K562 (cell line): Measurements from ENCODE around the gene ZBTB38. TPM values are rescaled to one million over a fixed set of nuclear protein-coding genes. Genes with fewer than 3 reads are reported as not detected.

ENCODE experiments used
- ATAC-seq: fragments of 200-7000 bp; cut with Tn5 transposase; 3 replicates; pipeline ENCODE4 v1.9.1; 2020; ENCODE audit warnings: moderate library complexity
- BruUV-seq: library from RNA; stranded (reverse); fragments of 400-500 nt; replicated peaks from 2 replicates; lab custom pipeline; 2021; lab: Mats Ljungman, UMichigan
- CTCF ChIA-PET: fragments of 300-600 bp; formaldehyde crosslinking; extraction: SDS; loops from one replicate; lab custom pipeline; 2021; ENCODE audit warnings: low intra/inter-chr PET ratio; lab: Yijun Ruan, JAX
- POLR2A ChIA-PET: fragments of 300-600, 350-650 bp; sonication (Branson Sonifier 250); formaldehyde crosslinking; extraction: SDS; loops from one replicate; lab custom pipeline; 2021; ENCODE audit warnings: antibody characterized with exemption, inconsistent platforms; lab: Yijun Ruan, JAX
- DNase-seq, 4 experiments: peaks; one replicate each; pipeline versions ENCODE4 v3.0.0 to v3.0.0-alpha.2; 2011 to 2018; ENCODE audit warnings: low spot score in 3 of 4, mixed read lengths in 3 of 4; ENCODE audit errors: extremely low read depth in 1 of 4
- FAIRE-seq: peaks from 2 replicates; lab custom pipeline; 2011; peaks lifted over from hg19 to GRCh38; lab: Jason Lieb, UNC
- H2AFZ ChIP-seq: 2 replicates; pipeline ENCODE4 v1.6.0; 2011; ENCODE audit warnings: low read depth, low read length, control low read depth, inconsistent platforms
- H3K27ac ChIP-seq: fragments of 200-600 bp; 3 replicates; pipeline ENCODE4 v1.8.0; 2011; ENCODE audit warnings: low read depth, mild to moderate bottlenecking, control low read depth, inconsistent platforms, low read length, moderate library complexity, mixed read lengths; ENCODE audit errors: extremely low read depth
- H3K27me3 ChIP-seq, 2 experiments: fragments of 300-600 bp in 1 of 2; 2 replicates in 1 of 2; 3 replicates in 1 of 2; pipeline versions ENCODE4 v1.6.0 to v1.8.0; 2011; ENCODE audit warnings: inconsistent platforms in 2 of 2, low read length in 2 of 2, mild to moderate bottlenecking in 1 of 2, mixed read lengths in 1 of 2, moderate library complexity in 1 of 2; ENCODE audit not compliant: control insufficient read depth in 2 of 2, insufficient read depth in 2 of 2
- H3K36me3 ChIP-seq: fragments of 300-600 bp; 3 replicates; pipeline ENCODE4 v1.8.0; 2011; ENCODE audit warnings: mild to moderate bottlenecking, low read length, inconsistent platforms; ENCODE audit not compliant: control insufficient read depth, insufficient read depth
- H3K4me1 ChIP-seq, 2 experiments: fragments of 200-600 bp in 1 of 2; replicated peaks in 1 of 2; 2 replicates in 1 of 2; 3 replicates in 1 of 2; pipeline versions ENCODE4 v1.5.1 to v1.8.0; 2011; ENCODE audit warnings: inconsistent platforms in 2 of 2, low read length in 2 of 2, mild to moderate bottlenecking in 1 of 2, mixed read lengths in 1 of 2, moderate library complexity in 1 of 2; ENCODE audit not compliant: control insufficient read depth in 2 of 2, insufficient read depth in 2 of 2
- H3K4me2 ChIP-seq: 2 replicates; pipeline ENCODE4 v1.6.1; 2011; ENCODE audit warnings: low read length, control low read depth, inconsistent platforms, mixed read lengths; ENCODE audit not compliant: insufficient read depth
- H3K4me3 ChIP-seq: fragments of 200-600 bp; sonication (generic), shearing (Covaris generic); 2 replicates; pipeline ENCODE4 v1.5.1; 2016; ENCODE audit warnings: control low read depth, inconsistent platforms
- H3K79me2 ChIP-seq: fragments of 200-600 bp; 3 replicates; pipeline ENCODE4 v1.8.0; 2011; ENCODE audit warnings: low read length, inconsistent platforms; ENCODE audit not compliant: control insufficient read depth, insufficient read depth
- H3K9ac ChIP-seq, 2 experiments: 2 replicates each; pipeline versions ENCODE4 v1.6.0 to v1.6.1; 2011; ENCODE audit warnings: low read depth in 2 of 2, low read length in 2 of 2, control low read depth in 1 of 2, inconsistent platforms in 1 of 2, mild to moderate bottlenecking in 1 of 2, mixed read lengths in 1 of 2; ENCODE audit not compliant: insufficient read depth in 1 of 2
- H3K9me1 ChIP-seq: one replicate; pipeline ENCODE4 v1.6.0; 2011; ENCODE audit warnings: inconsistent platforms, mild to moderate bottlenecking, low read length, moderate library complexity; ENCODE audit not compliant: control insufficient read depth, insufficient read depth
- H3K9me3 ChIP-seq: replicated peaks from 2 replicates; pipeline ENCODE4 v1.5.1; 2011; ENCODE audit warnings: low read depth, low read length, inconsistent platforms; ENCODE audit not compliant: control insufficient read depth, insufficient read depth
- H4K20me1 ChIP-seq: replicated peaks from 2 replicates; pipeline ENCODE4 v1.6.1; 2011; ENCODE audit warnings: low read length, inconsistent platforms, mixed read lengths; ENCODE audit not compliant: control insufficient read depth, insufficient read depth
- CLOCK ChIP-seq: fragments of 250-450 bp; sonication (Bioruptor Pico); IDR thresholded peaks from 2 replicates; pipeline ENCODE4 v1.4.0; 2020; ENCODE audit warnings: mild to moderate bottlenecking, moderate library complexity, borderline replicate concordance
- CXXC5 ChIP-seq: fragments of 250-450 bp; sonication (Bioruptor Pico); IDR thresholded peaks from 2 replicates; pipeline ENCODE4 v1.8.0; 2022; ENCODE audit warnings: inconsistent platforms, mild to moderate bottlenecking, moderate library complexity
- DEAF1 ChIP-seq: fragments of 450-650 bp; formaldehyde crosslinking; IDR thresholded peaks from 2 replicates; pipeline ENCODE4 v1.4.0; 2020; ENCODE audit warnings: mild to moderate bottlenecking, moderate library complexity
- EHMT2 ChIP-seq: fragments of 450-650 bp; IDR thresholded peaks from 2 replicates; pipeline ENCODE4 v1.6.1; 2018; ENCODE audit warnings: antibody characterized with exemption
- ELF4 ChIP-seq: fragments of 450-650 bp; formaldehyde crosslinking; IDR thresholded peaks from 2 replicates; pipeline ENCODE4 v1.4.0; 2022; ENCODE audit warnings: missing genetic modification characterization
- NFATC3 ChIP-seq: fragments of 450-650 bp; IDR thresholded peaks from 2 replicates; pipeline ENCODE4 v1.6.1; 2017; ENCODE audit warnings: mild to moderate bottlenecking
- NFE2 ChIP-seq: IDR thresholded peaks from 2 replicates; pipeline ENCODE4 v1.6.1; 2014; ENCODE audit warnings: antibody characterized with exemption, low read depth
- NR2C1 ChIP-seq, 2 experiments: fragments of 450-650 bp; IDR thresholded peaks; 2 replicates each; pipeline ENCODE4 v1.6.1; 2017; ENCODE audit warnings: mild to moderate bottlenecking in 2 of 2, antibody characterized with exemption in 1 of 2, inconsistent platforms in 1 of 2, missing compliant biosample characterization in 1 of 2, missing genetic modification characterization in 1 of 2
- TAF9B ChIP-seq: fragments of 450-650 bp; IDR thresholded peaks from 2 replicates; pipeline ENCODE4 v1.6.1; 2018; ENCODE audit warnings: mild to moderate bottlenecking; ENCODE audit not compliant: partially characterized antibody
- TEAD4 ChIP-seq, 2 experiments: sonication (generic) in 1 of 2; formaldehyde crosslinking in 1 of 2; IDR thresholded peaks; 2 replicates each; pipeline versions ENCODE4 v1.6.1 to v1.8.0; 2012 to 2022; ENCODE audit warnings: borderline replicate concordance in 1 of 2, inconsistent platforms in 1 of 2, low read length in 1 of 2, mild to moderate bottlenecking in 1 of 2, missing genetic modification reagents in 1 of 2
- ZNF311 ChIP-seq: fragments of 250-450 bp; sonication (Bioruptor Pico); IDR thresholded peaks from 2 replicates; pipeline ENCODE4 v1.4.0; 2020; ENCODE audit warnings: mild to moderate bottlenecking, moderate library complexity
- ZNF592 ChIP-seq: fragments of 450-650 bp; IDR thresholded peaks from 2 replicates; pipeline ENCODE4 v1.6.1; 2017; ENCODE audit warnings: antibody characterized with exemption, mild to moderate bottlenecking
- WGBS: fragments of 100-300 bp; shearing (Covaris generic); methylation state at CpG from one replicate; pipeline ENCODE4 v1.1.6; 2016; ENCODE audit warnings: low coverage, mixed read lengths; ENCODE audit not compliant: insufficient coverage; ENCODE audit errors: missing lambda C conversion rate; 5-methylcytosine and 5-hydroxymethylcytosine counted together
- in situ Hi-C: fragments of 300-500 bp; cut with MboI; formaldehyde crosslinking; loops from 4 replicates; pipeline ENCODE4 v1.15.0; 2018; ENCODE audit warnings: inconsistent platforms, mixed read lengths
- intact Hi-C: fragments of 100-400 bp; cut with micrococcal nuclease; formaldehyde crosslinking; loops from 2 replicates; pipeline ENCODE4 v1.14.2; 2022
- polyA plus RNA-seq, 8 experiments: library from polyadenylated mRNA; depleted of rRNA in 4 of 8; stranded (reverse) in 5 of 8; unstranded in 3 of 8; fragments of >200 nt; fragmentation: Nextera tagmentation in 2 of 8; fragmentation: Illumina TruSeq in 1 of 8; extraction: Ambion mirVana in 2 of 8; extraction: Trizol in 1 of 8; gene quantifications; 2 replicates each; pipeline versions ENCODE4 v1.2.1 to v1.2.3, GENCODE V29; 2011 to 2014; ENCODE audit warnings: inconsistent platforms in 1 of 8, missing spikeins in 1 of 8
- total RNA-seq, 7 experiments: library from RNA; depleted of rRNA in 6 of 7; stranded (reverse); fragments of >200 nt in 6 of 7; fragmentation: Illumina TruSeq in 2 of 7; extraction: Trizol in 2 of 7; gene quantifications; 2 replicates each; pipeline versions ENCODE4 v1.2.1 to v1.2.3, GENCODE V29; 2011 to 2021; ENCODE audit warnings: low replicate concordance in 1 of 7

The ZBTB38 gene
- total and polyA plus RNA-seq, 9 of the 15 experiments (the other 6 are each of a cell fraction or from before 2014, with no cell fraction given): 12.1 to 39.4 (median 22.9) TPM

GRCh38 chr3:141352262-141352984, 15.9 kb upstream of the ZBTB38 start:
- FAIRE-seq: peak; percentile 93
- BruUV-seq: no TSS peak
- in situ Hi-C loops (no loop called here), intact Hi-C loops (loop anchor here (2.0 kb wide), 1 partner anchor 40 kb away; no protein-coding TSS in a partner anchor)
- Histone ChIP-seq H3K79me2 (no peaks in the 10 kb centered on the region), H3K4me3 (no peak overlapping the region), H3K9ac (peak overlapping the region in 1 of 2 experiments; percentile 33; a peak in 2 of 4 replicates), H3K27ac (peak overlapping the region; percentile 68), H3K36me3 (no peaks in the 10 kb centered on the region), H3K4me1 (peaks cover 9 to 58% of the 10 kb centered on the region in 2 experiments; a peak in 4 of 5 replicates), H3K27me3 (no peaks in the 10 kb centered on the region), H2AFZ (peak overlapping the region; percentile 83), H3K9me1 (peaks cover 4% of the 10 kb centered on the region), H3K4me2 (peak overlapping the region; percentile 79), H4K20me1 (no peaks in the 10 kb centered on the region), H3K9me3 (no peaks in the 10 kb centered on the region)
- 3% methylated on average over 5 of the region's 5 CpGs for WGBS
- peak in 2 of 4 experiments; percentile 74 to 85 for DNase-seq
- ATAC-seq: peak; percentile 91
- ChIA-PET POLR2A (interaction anchor here (0.7 to 1.6 kb wide), 5 partner anchors 8 to 74 kb away, joined by 3 to 6 read pairs (median 3); partner anchors contain the start of gene ZBTB38), CTCF (no interaction called here)
- TF ChIP-seq NFE2 (peak; percentile 2; the same call in 1 of the 2 replicates), CXXC5 (peak; percentile 44), TAF9B (no peak), DEAF1 (CRISPR knock-in tag) (0 out of 2 replicates have a peak, but pooled peaks have one; percentile 34), NFATC3 (no peak), ELF4 (CRISPR knock-in tag) (0 out of 2 replicates have a peak, but pooled peaks have one; percentile 53), ZNF592 (peak; percentile 84), EHMT2 (0 out of 2 replicates have a peak, but pooled peaks have one; percentile 48), ZNF311 (0 out of 2 replicates have a peak, but pooled peaks have one; percentile 41), TEAD4 (IDR thresholded peaks at IDR 0.05; ENCODE audit: low read length) (peak; percentile 61), TEAD4 (CRISPR knock-in tag; IDR thresholded peaks at IDR 0.05; ENCODE audit: borderline replicate concordance) (no peak), CLOCK (CRISPR knock-in tag) (no peak), NR2C1 (IDR thresholded peaks at IDR 0.05) (no peak), NR2C1 (tag; IDR thresholded peaks at IDR 0.05) (no peak)
